OCI-LY7 (cell line): Measurements from ENCODE around the gene GLCCI1. TPM values are rescaled to one million over a fixed set of nuclear protein-coding genes. Genes with fewer than 3 reads are reported as not detected.

ENCODE experiments used
- BruUV-seq: library from RNA; stranded (reverse); fragments of 400-500 nt; replicated peaks from 2 replicates; lab custom pipeline; 2021; lab: Mats Ljungman, UMichigan
- CTCF ChIA-PET: fragments of 300-600 bp; sonication (Branson Sonifier 250); formaldehyde crosslinking; loops from one replicate; lab custom pipeline; 2022; ENCODE audit warnings: antibody characterized with exemption; ENCODE audit not compliant: unreplicated experiment; lab: Charles Lee
- POLR2A ChIA-PET: fragments of 300-600 bp; sonication (Branson Sonifier 250); formaldehyde crosslinking; loops from one replicate; lab custom pipeline; 2022; ENCODE audit warnings: antibody characterized with exemption; lab: Charles Lee
- DNase-seq: peaks from one replicate; pipeline ENCODE4 v3.0.0-alpha.2; 2015; ENCODE audit warnings: low spot score
- H2AFZ ChIP-seq: fragments of 200-600 bp; sonication (generic), shearing (Covaris generic); 2 replicates; pipeline ENCODE4 v1.6.1; 2014; ENCODE audit warnings: mild to moderate bottlenecking, antibody characterized with exemption, low read length, moderate library complexity
- H3K27ac ChIP-seq: fragments of 200-600 bp; sonication (generic); 2 replicates; pipeline ENCODE4 v1.5.1; 2014; ENCODE audit warnings: mixed run types, low read depth, mild to moderate bottlenecking, moderate library complexity, low read length, inconsistent platforms; ENCODE audit not compliant: poor library complexity, severe bottlenecking
- H3K36me3 ChIP-seq: fragments of 200-600 bp; sonication (generic); 2 replicates; pipeline ENCODE4 v1.6.1; 2014; ENCODE audit warnings: mild to moderate bottlenecking, antibody characterized with exemption, low read length, moderate library complexity, mixed read lengths; ENCODE audit not compliant: insufficient read depth
- H3K4me1 ChIP-seq: fragments of 200-600 bp; sonication (generic); 2 replicates; pipeline ENCODE4 v1.5.1; 2014; ENCODE audit warnings: mild to moderate bottlenecking, low read length; ENCODE audit not compliant: insufficient read depth, poor library complexity, severe bottlenecking
- H3K4me2 ChIP-seq: fragments of 200-600 bp; sonication (generic); 2 replicates; pipeline ENCODE4 v1.6.1; 2014; ENCODE audit warnings: mild to moderate bottlenecking, low read length
- H3K4me3 ChIP-seq: fragments of 200-600 bp; sonication (generic); 2 replicates; pipeline ENCODE4 v1.5.1; 2014; ENCODE audit warnings: mild to moderate bottlenecking, low read depth, low read length; ENCODE audit not compliant: poor library complexity, severe bottlenecking
- H3K79me2 ChIP-seq: fragments of 200-600 bp; sonication (generic); 2 replicates; pipeline ENCODE4 v1.6.1; 2016; ENCODE audit warnings: low read depth, mild to moderate bottlenecking, low read length, moderate library complexity, mixed read lengths; ENCODE audit not compliant: insufficient read depth
- H3K9me2 ChIP-seq: fragments of 200-600 bp; sonication (generic); 2 replicates; pipeline ENCODE4 v1.6.1; 2016; ENCODE audit warnings: mild to moderate bottlenecking, low read length, mixed read lengths; ENCODE audit not compliant: insufficient read depth
- H3K9me3 ChIP-seq: fragments of 200-600 bp; sonication (generic); 2 replicates; pipeline ENCODE4 v1.6.1; 2014; ENCODE audit warnings: mild to moderate bottlenecking, mixed run types, low read length, mixed read lengths
- H4K20me1 ChIP-seq: fragments of 200-600 bp; sonication (generic); 2 replicates; pipeline ENCODE4 v1.6.1; 2014; ENCODE audit warnings: mild to moderate bottlenecking, antibody characterized with exemption, low read length, moderate library complexity, mixed read lengths; ENCODE audit not compliant: insufficient read depth
- EZH2phosphoT487 ChIP-seq: fragments of 200-600 bp; sonication (generic); IDR thresholded peaks from 2 replicates; pipeline ENCODE4 v1.6.1; 2018; ENCODE audit warnings: low read depth, borderline replicate concordance, mild to moderate bottlenecking, mixed run types, antibody characterized with exemption, low read length, moderate library complexity, mixed read lengths
- intact Hi-C: fragments of 100-400 bp; cut with micrococcal nuclease; formaldehyde crosslinking; loops from one replicate; pipeline ENCODE4 v1.10.0; 2022; ENCODE audit not compliant: unreplicated experiment
- total RNA-seq, 2 experiments: library from RNA; depleted of rRNA in 1 of 2; stranded (reverse); fragments of >200 nt in 1 of 2; shearing (Covaris generic) in 1 of 2; gene quantifications; 2 replicates each; pipeline ENCODE4 v1.2.3, GENCODE V29; 2014 to 2022
- TF ChIP-seq, protein P1 (sequence below): fragments of 200-600 bp; sonication (generic); conservative IDR thresholded peaks from 2 replicates; pipeline ENCODE4 v1.5.1; 2014; ENCODE audit warnings: mild to moderate bottlenecking, antibody characterized with exemption, low read length, moderate library complexity, mixed read lengths

The GLCCI1 gene
- total RNA-seq, 2 experiments from 2014 or later, result 21.3 to 85.6 TPM

DNA sequence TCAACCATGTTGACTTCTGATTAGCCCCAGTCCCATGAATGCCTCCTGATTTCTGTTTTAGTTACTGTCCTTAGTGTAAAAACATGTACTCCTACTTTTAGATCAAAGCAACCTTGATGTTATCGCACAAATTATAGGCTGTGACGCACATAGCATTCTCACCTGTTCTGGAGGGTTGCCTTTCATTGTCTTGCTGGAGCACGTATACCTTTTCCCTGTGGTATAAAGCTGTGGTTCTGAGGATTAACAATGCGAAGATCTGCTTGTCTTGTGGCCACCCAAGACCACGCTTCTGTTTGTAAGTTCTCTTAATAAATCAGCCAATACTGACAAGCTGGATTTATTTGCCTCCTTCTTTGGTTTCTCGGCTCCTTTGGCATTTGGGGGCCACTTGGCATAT is 30.1 kb upstream of the GLCCI1 start:
- Histone ChIP-seq H4K20me1 (no peaks in the 10 kb centered on the region), H3K4me3 (no peak overlapping the region), H3K9me3 (0 out of 2 replicates have a peak, but pooled peaks cover 10% of the 10 kb centered on the region), H3K4me1 (peaks cover 7% of the 10 kb centered on the region), H3K36me3 (no peaks in the 10 kb centered on the region), H3K79me2 (no peaks in the 10 kb centered on the region), H3K27ac (no peak overlapping the region), H2AFZ (no peak overlapping the region), H3K4me2 (no peak overlapping the region), H3K9me2 (no peaks in the 10 kb centered on the region)
- no TSS peak for BruUV-seq
- POLR2A ChIA-PET, result no interaction called here
- TF ChIP-seq EZH2phosphoT487, result no peak
- TF ChIP-seq, protein P1, sequence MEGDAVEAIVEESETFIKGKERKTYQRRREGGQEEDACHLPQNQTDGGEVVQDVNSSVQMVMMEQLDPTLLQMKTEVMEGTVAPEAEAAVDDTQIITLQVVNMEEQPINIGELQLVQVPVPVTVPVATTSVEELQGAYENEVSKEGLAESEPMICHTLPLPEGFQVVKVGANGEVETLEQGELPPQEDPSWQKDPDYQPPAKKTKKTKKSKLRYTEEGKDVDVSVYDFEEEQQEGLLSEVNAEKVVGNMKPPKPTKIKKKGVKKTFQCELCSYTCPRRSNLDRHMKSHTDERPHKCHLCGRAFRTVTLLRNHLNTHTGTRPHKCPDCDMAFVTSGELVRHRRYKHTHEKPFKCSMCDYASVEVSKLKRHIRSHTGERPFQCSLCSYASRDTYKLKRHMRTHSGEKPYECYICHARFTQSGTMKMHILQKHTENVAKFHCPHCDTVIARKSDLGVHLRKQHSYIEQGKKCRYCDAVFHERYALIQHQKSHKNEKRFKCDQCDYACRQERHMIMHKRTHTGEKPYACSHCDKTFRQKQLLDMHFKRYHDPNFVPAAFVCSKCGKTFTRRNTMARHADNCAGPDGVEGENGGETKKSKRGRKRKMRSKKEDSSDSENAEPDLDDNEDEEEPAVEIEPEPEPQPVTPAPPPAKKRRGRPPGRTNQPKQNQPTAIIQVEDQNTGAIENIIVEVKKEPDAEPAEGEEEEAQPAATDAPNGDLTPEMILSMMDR, result no peak
- intact Hi-C loops, result no loop called here
- CTCF ChIA-PET, result no interaction called here
- no peak for DNase-seq

DNA sequence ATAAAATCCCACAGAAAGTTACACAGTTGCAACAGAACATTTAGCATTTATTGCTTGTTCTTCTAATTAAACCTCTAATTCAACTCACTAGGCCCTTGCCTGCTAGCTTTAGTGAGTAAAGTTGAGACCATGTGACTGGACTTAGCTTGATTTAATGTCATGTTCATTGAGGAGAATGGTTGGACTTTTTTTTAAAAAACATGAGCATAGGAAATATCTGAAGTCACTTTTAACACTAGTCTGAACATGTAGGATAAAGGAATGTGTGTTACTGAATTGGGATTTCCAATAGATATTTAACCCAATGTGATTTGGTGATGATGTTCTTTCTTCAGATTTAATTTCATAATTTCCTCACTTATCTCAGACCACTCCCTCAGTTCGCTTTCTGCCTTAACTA is 24.6 kb upstream of the GLCCI1 start:
- no peaks in the 10 kb centered on the region for H3K9me2 ChIP-seq
- peak overlapping the region; percentile 56 for H3K4me3 ChIP-seq
- intact Hi-C loops, result loop anchor here (1.0 kb wide), 2 partner anchors 24 kb away; partner anchors contain the start of gene GLCCI1
- TF ChIP-seq EZH2phosphoT487, result no peak
- TF ChIP-seq, protein P1, result no peak
- H3K9me3 ChIP-seq, result 0 out of 2 replicates have a peak, but pooled peaks cover 6% of the 10 kb centered on the region
- ChIA-PET POLR2A (interaction anchor here (0.7 to 5.8 kb wide), 12 partner anchors 9 to 247 kb away, joined by 3 to 85 read pairs (median 5); partner anchors contain the start of gene GLCCI1), CTCF (interaction anchor here (1.1 to 1.3 kb wide), 2 partner anchors 23 to 29 kb away, joined by 3 to 5 read pairs; no protein-coding TSS in a partner anchor)
- BruUV-seq, result TSS peak; percentile 91
- peak overlapping the region; percentile 76 for H3K4me2 ChIP-seq
- peaks cover 37% of the 10 kb centered on the region for H3K4me1 ChIP-seq
- peak; percentile 11 for DNase-seq
- no peaks in the 10 kb centered on the region for H4K20me1 ChIP-seq
- H3K27ac ChIP-seq, result peak overlapping the region; percentile 91
- H3K79me2 ChIP-seq, result no peaks in the 10 kb centered on the region
- no peaks in the 10 kb centered on the region for H3K36me3 ChIP-seq
- peak overlapping the region; percentile 86 for H2AFZ ChIP-seq
